Osteoblast (primary cell): Measurements from ENCODE around the gene TMEM132A. TPM values are rescaled to one million over a fixed set of nuclear protein-coding genes. Genes with fewer than 3 reads are reported as not detected.

Source experiments
- DNase-seq: peaks from one replicate; pipeline ENCODE4 v3.0.0; 2011; ENCODE audit warnings: low spot score, mixed read lengths; ENCODE audit not compliant: insufficient read length; ENCODE audit errors: missing footprints
- H2AFZ ChIP-seq: 2 replicates; pipeline ENCODE4 v1.6.0; 2011; ENCODE audit warnings: mild to moderate bottlenecking, low read length
- H3K27ac ChIP-seq: 2 replicates; pipeline ENCODE4 v1.5.1; 2011; ENCODE audit warnings: mild to moderate bottlenecking, low read depth, low read length, moderate library complexity
- H3K27me3 ChIP-seq: 2 replicates; pipeline ENCODE4 v1.6.0; 2012; ENCODE audit warnings: mild to moderate bottlenecking, control low read depth, inconsistent platforms, low read length, moderate library complexity; ENCODE audit not compliant: insufficient read depth
- H3K36me3 ChIP-seq: 2 replicates; pipeline ENCODE4 v1.5.1; 2011; ENCODE audit warnings: mild to moderate bottlenecking, low read length, control low read depth, moderate library complexity; ENCODE audit not compliant: insufficient read depth
- H3K4me1 ChIP-seq: 2 replicates; pipeline ENCODE4 v1.5.1; 2011; ENCODE audit warnings: mild to moderate bottlenecking, low read length, control low read depth, moderate library complexity; ENCODE audit not compliant: insufficient read depth
- H3K4me2 ChIP-seq: 2 replicates; pipeline ENCODE4 v1.6.0; 2011; ENCODE audit warnings: mild to moderate bottlenecking, low read length; ENCODE audit not compliant: insufficient read depth
- H3K4me3 ChIP-seq: fragments of 200-600 bp; sonication (generic); 3 replicates; pipeline ENCODE4 v1.5.1; 2012; ENCODE audit warnings: mild to moderate bottlenecking, low read length, inconsistent platforms; ENCODE audit not compliant: insufficient read depth
- H3K79me2 ChIP-seq: 2 replicates; pipeline ENCODE4 v1.6.0; 2012; ENCODE audit warnings: mild to moderate bottlenecking, low read length, control low read depth, inconsistent platforms; ENCODE audit not compliant: insufficient read depth
- H3K9me3 ChIP-seq: 2 replicates; pipeline ENCODE4 v1.5.1; 2011; ENCODE audit warnings: low read depth, low read length, control low read depth
- H4K20me1 ChIP-seq: 2 replicates; pipeline ENCODE4 v1.6.0; 2012; ENCODE audit warnings: mild to moderate bottlenecking, low read length, control low read depth; ENCODE audit not compliant: insufficient read depth
- CTCF ChIP-seq: IDR thresholded peaks from 2 replicates; pipeline ENCODE4 v1.5.1; 2011; ENCODE audit warnings: mild to moderate bottlenecking, low read depth, low read length, moderate library complexity; ENCODE audit errors: extremely low read depth
- total RNA-seq: library from RNA; depleted of rRNA; stranded (reverse); fragments of >200 nt; gene quantifications from 2 replicates; pipeline ENCODE4 v1.2.3, GENCODE V29; 2012

Gene TMEM132A
- total RNA-seq, 1 donor = 19.5 TPM

DNA sequence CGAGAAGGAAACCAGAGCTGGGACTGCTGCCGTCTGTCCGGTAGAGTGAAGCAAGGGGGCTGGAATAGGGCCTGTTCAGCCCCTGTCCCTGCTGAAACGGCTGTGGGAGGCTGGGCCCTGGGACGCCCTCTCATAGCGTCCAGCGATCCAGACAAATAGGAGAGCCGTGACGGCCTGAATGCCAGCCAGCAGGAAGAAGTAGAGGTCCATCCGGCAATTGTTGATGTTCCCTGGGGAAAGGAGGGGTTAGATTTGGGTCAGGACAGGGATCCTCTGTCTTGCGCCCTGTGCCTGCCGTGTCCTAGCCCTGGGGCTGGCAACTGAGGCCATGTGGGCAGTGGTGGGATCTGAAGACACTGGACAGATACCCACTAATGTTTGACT is 12.9 kb downstream of the TMEM132A start:
- DNase-seq = no peak
- no peaks in the 10 kb centered on the region for H3K4me1 ChIP-seq
- no peak overlapping the region for H3K4me2 ChIP-seq
- H3K9me3 ChIP-seq = no peaks in the 10 kb centered on the region
- H3K27ac ChIP-seq = no peak overlapping the region
- H2AFZ ChIP-seq = no peak overlapping the region
- no peaks in the 10 kb centered on the region for H4K20me1 ChIP-seq
- no peak for TF ChIP-seq CTCF
- peaks cover 2% of the 10 kb centered on the region for H3K36me3 ChIP-seq
- no peaks in the 10 kb centered on the region for H3K79me2 ChIP-seq
- no peaks in the 10 kb centered on the region for H3K27me3 ChIP-seq
- H3K4me3 ChIP-seq = no peak overlapping the region

GRCh38 chr11:60937811-60938210 is 13.6 kb downstream of the TMEM132A start:
- DNase-seq = peak; percentile 6
- Histone ChIP-seq H4K20me1 (no peaks in the 10 kb centered on the region), H3K4me3 (no peak overlapping the region), H3K36me3 (no peaks in the 10 kb centered on the region), H3K4me1 (no peaks in the 10 kb centered on the region), H3K27me3 (no peaks in the 10 kb centered on the region), H3K79me2 (no peaks in the 10 kb centered on the region), H3K9me3 (no peaks in the 10 kb centered on the region), H2AFZ (no peak overlapping the region), H3K27ac (no peak overlapping the region), H3K4me2 (no peak overlapping the region)
- TF ChIP-seq CTCF = no peak

DNA sequence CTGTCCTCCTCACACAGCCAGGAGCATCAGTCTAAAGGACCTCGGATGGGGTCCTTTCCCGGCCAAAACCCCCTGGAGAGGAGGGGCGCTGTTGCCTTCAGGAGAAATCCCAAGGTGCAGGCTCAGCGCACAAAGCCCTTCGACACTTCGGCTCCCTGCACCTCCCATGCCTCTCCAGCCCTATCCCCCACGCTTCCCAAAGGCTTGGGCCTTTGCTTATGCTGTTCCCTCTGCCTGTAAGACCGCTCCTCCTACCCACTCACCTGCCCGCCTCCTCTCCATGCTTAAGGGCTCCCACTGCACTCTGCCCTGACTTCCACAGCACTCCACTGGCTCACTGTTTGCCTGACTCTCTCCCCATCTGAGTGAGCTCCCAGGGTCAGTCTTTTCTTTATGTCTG is 14.2 kb downstream of the TMEM132A start:
- H3K36me3 ChIP-seq = no peaks in the 10 kb centered on the region
- no peak for TF ChIP-seq CTCF
- H3K4me3 ChIP-seq = no peak overlapping the region
- no peak overlapping the region for H2AFZ ChIP-seq
- no peaks in the 10 kb centered on the region for H3K9me3 ChIP-seq
- H3K4me1 ChIP-seq = no peaks in the 10 kb centered on the region
- no peaks in the 10 kb centered on the region for H4K20me1 ChIP-seq
- H3K27me3 ChIP-seq = no peaks in the 10 kb centered on the region
- H3K27ac ChIP-seq = no peak overlapping the region
- peak; percentile 84 for DNase-seq
- no peaks in the 10 kb centered on the region for H3K79me2 ChIP-seq
- no peak overlapping the region for H3K4me2 ChIP-seq

- no peaks in the 10 kb centered on the region for H3K4me1 ChIP-seq
- no peak for TF ChIP-seq CTCF
- H3K27me3 ChIP-seq = no peaks in the 10 kb centered on the region
- no peak overlapping the region for H2AFZ ChIP-seq
- H3K27ac ChIP-seq = no peak overlapping the region
- no peaks in the 10 kb centered on the region for H3K9me3 ChIP-seq
- H3K4me2 ChIP-seq = no peak overlapping the region
- H3K4me3 ChIP-seq = no peak overlapping the region
- no peaks in the 10 kb centered on the region for H3K36me3 ChIP-seq
- H3K79me2 ChIP-seq = no peaks in the 10 kb centered on the region
- peak; percentile 72 for DNase-seq
- peaks cover 2% of the 10 kb centered on the region for H4K20me1 ChIP-seq
Measured at GRCh38 chr11:60939301-60939700, 15.0 kb downstream of the TMEM132A start.
